NCI-H2029 treated with DMSO at 0.1 percent for 48 hours (cell line): ENCODE data around the gene NIP7.
"Not testable (repeated sequence)": the region's sequence is repeated elsewhere in the genome, so short reads cannot be mapped to it uniquely, and the experiment has no call there.

Experiments
- DNase-seq: peaks from one replicate; lab custom pipeline; 2025; lab: John Stamatoyannopoulos, UW

Gene NIP7

GRCh38 chr16:69345923-69346322 is 6.4 kb downstream of the NIP7 start:
- no peak for DNase-seq

GRCh38 chr16:69346683-69347082 is 7.1 kb downstream of the NIP7 start:
- no peak for DNase-seq

GRCh38 chr16:69348222-69348621 is 8.7 kb downstream of the NIP7 start:
- no peak for DNase-seq

- DNase-seq = no peak
These were observed 10.0 kb downstream of the NIP7 start for GRCh38 chr16:69349536-69349935.

GRCh38 chr16:69350536-69351133 is 11.1 kb downstream of the NIP7 start:
- DNase-seq = no peak

GRCh38 chr16:69351309-69352027 is 11.9 kb downstream of the NIP7 start, which contains the start of gene TMED6:
TMED6 (minus strand) TSS chr16:69351786; CDS start chr16:69351753, 33 bp downstream.
- DNase-seq = no peak

- DNase-seq = not testable (repeated sequence)
These were observed 20.5 kb downstream of the NIP7 start for GRCh38 chr16:69360070-69360469.

GRCh38 chr16:69363281-69363717 is 23.7 kb downstream of the NIP7 start:
- DNase-seq = no peak

- DNase-seq = no peak
These were observed 24.5 kb downstream of the NIP7 start for GRCh38 chr16:69364088-69364487.

- no peak for DNase-seq
These were observed 26.3 kb downstream of the NIP7 start for GRCh38 chr16:69365901-69366300.

GRCh38 chr16:69366431-69366830 is 26.9 kb downstream of the NIP7 start:
- no peak for DNase-seq

- DNase-seq = no peak
These were observed 28.4 kb downstream of the NIP7 start for GRCh38 chr16:69367980-69368379.

- DNase-seq = no peak
These were observed 29.3 kb downstream of the NIP7 start for GRCh38 chr16:69368866-69369265.

- DNase-seq = no peak
These were observed 32.0 kb downstream of the NIP7 start for GRCh38 chr16:69371564-69371963.

- DNase-seq = no peak
These were observed 33.4 kb downstream of the NIP7 start for GRCh38 chr16:69373019-69373418.

- DNase-seq = no peak
These were observed 37.0 kb downstream of the NIP7 start for GRCh38 chr16:69376393-69377059.

- no peak for DNase-seq
These were observed 38.5 kb downstream of the NIP7 start for GRCh38 chr16:69378036-69378435.

GRCh38 chr16:69378760-69379159 is 39.2 kb downstream of the NIP7 start:
- DNase-seq = no peak

- DNase-seq = no peak
These were observed 41.7 kb downstream of the NIP7 start for GRCh38 chr16:69381231-69381630.

GRCh38 chr16:69382421-69382820 is 42.8 kb downstream of the NIP7 start:
- DNase-seq = no peak

GRCh38 chr16:69384974-69385373 is 45.4 kb downstream of the NIP7 start:
- no peak for DNase-seq

GRCh38 chr16:69386596-69386995 is 47.0 kb downstream of the NIP7 start:
- DNase-seq = no peak
